NT2/D1 (cell line): ENCODE results near the gene PROX2.

ENCODE experiments used
- DNase-seq: peaks from one replicate; pipeline ENCODE4 v3.0.0-alpha.2; 2011; ENCODE audit warnings: low read depth, low spot score
- H3K27me3 ChIP-seq: 2 replicates; pipeline ENCODE4 v1.6.0; 2011; ENCODE audit warnings: mild to moderate bottlenecking; ENCODE audit not compliant: insufficient read length, insufficient read depth
- H3K36me3 ChIP-seq: 2 replicates; pipeline ENCODE4 v1.6.1; 2011; ENCODE audit warnings: mild to moderate bottlenecking, low read length, mixed read lengths; ENCODE audit not compliant: insufficient read depth, insufficient read length
- H3K4me1 ChIP-seq: 2 replicates; pipeline ENCODE4 v1.5.1; 2011; ENCODE audit not compliant: insufficient read depth, insufficient read length
- H3K4me3 ChIP-seq: 2 replicates; pipeline ENCODE4 v1.5.1; 2011; ENCODE audit warnings: low read depth; ENCODE audit not compliant: insufficient read length
- H3K9ac ChIP-seq: 2 replicates; pipeline ENCODE4 v1.6.0; 2011; ENCODE audit warnings: low read depth; ENCODE audit not compliant: insufficient read length
- H3K9me3 ChIP-seq: 2 replicates; pipeline ENCODE4 v1.5.1; 2011; ENCODE audit warnings: mild to moderate bottlenecking, low read length; ENCODE audit not compliant: insufficient read depth
- SUZ12 ChIP-seq: IDR thresholded peaks from 2 replicates; pipeline ENCODE4 v1.6.1; 2011; ENCODE audit not compliant: insufficient read length, insufficient read depth; ENCODE audit errors: extremely low read depth
- YY1 ChIP-seq: IDR thresholded peaks from 2 replicates; pipeline ENCODE4 v1.6.1; 2011; ENCODE audit not compliant: insufficient read length, insufficient read depth
- ZNF274 ChIP-seq: IDR thresholded peaks from 2 replicates; pipeline ENCODE4 v1.6.1; 2011; ENCODE audit warnings: mild to moderate bottlenecking, low read depth, low read length

Gene PROX2

DNA sequence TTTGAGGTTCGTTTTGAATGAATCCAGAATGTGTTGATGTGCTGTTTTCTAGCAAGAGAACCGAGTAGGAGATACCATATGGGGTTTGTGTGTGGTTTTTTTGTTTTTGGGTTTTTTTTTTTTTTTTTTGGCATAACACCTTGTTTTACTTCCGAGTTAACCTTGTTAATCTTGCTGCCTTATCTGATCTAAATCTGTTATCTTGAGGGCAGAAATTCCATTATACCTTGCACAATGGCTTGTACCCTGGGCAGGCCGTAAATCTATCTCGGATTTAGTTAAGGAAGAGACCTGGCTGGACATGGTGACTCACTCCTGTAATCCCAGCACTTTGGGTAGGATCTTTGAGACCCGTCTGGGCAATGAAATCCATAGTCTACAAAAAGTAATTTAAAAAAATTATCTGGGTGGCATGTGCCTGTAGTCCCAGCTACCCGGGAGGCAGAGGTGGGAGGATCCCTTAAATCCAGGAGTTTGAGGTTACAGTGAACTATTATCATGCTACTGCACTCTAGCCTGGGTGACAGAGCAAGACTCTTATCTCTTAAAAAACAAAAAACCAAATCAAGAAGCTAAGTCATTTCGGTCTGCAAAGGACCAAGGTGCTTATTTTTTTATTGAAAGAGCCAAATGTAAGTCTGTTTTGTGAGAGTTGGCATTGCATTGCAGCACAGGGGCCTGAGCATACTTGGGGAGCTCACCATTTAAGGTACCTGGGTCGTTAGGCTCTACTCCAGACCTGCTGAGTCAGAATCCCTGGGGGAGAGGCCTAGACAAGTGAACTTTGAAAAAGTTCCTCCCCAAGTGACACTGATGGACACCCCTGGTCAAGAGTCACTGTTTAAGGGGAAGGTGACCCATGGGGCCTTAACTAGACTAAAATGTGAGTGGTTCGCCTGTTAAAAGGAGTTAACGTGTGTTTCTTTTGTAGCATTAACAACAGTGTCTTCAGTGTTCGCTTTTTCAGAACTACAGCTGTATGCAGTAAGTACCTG, 12.5 kb upstream of the PROX2 start:
- H3K36me3 ChIP-seq, result peaks cover 68% of the 10 kb centered on the region
- H3K9me3 ChIP-seq, result no peaks in the 10 kb centered on the region
- no peaks in the 10 kb centered on the region for H3K27me3 ChIP-seq
- no peak for DNase-seq
- no peak overlapping the region for H3K4me3 ChIP-seq
- H3K9ac ChIP-seq, result no peak overlapping the region
- H3K4me1 ChIP-seq, result peaks cover 2% of the 10 kb centered on the region
- TF ChIP-seq YY1 (no peak), ZNF274 (no peak), SUZ12 (no peak)

DNA sequence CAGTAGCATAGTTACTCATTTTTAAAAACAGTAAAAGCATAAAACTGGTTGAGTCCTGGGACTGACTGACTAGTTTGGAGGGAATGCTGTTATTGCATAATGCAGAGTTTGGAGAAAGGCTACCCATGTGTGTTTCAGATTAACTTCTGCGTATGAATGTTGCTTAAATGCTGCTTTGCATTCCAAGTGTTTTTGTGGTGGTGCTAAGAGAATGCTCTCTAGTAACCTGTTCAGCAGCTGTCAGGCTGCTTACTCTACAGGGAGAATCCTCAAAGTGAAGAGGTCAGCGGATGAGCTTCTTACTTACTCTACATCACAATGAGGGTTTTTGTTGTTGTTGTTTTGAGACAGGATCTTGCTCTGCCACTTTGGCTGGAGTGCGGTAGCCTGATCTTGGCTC, 10.1 kb upstream of the PROX2 start:
- Histone ChIP-seq H3K36me3 (peaks cover 51% of the 10 kb centered on the region), H3K4me3 (no peak overlapping the region), H3K9me3 (no peaks in the 10 kb centered on the region), H3K4me1 (peaks cover 2% of the 10 kb centered on the region), H3K27me3 (no peaks in the 10 kb centered on the region), H3K9ac (no peak overlapping the region)
- DNase-seq, result peak; percentile 59
- no peak for TF ChIP-seq YY1
- TF ChIP-seq ZNF274, result no peak
- TF ChIP-seq SUZ12, result no peak

DNA sequence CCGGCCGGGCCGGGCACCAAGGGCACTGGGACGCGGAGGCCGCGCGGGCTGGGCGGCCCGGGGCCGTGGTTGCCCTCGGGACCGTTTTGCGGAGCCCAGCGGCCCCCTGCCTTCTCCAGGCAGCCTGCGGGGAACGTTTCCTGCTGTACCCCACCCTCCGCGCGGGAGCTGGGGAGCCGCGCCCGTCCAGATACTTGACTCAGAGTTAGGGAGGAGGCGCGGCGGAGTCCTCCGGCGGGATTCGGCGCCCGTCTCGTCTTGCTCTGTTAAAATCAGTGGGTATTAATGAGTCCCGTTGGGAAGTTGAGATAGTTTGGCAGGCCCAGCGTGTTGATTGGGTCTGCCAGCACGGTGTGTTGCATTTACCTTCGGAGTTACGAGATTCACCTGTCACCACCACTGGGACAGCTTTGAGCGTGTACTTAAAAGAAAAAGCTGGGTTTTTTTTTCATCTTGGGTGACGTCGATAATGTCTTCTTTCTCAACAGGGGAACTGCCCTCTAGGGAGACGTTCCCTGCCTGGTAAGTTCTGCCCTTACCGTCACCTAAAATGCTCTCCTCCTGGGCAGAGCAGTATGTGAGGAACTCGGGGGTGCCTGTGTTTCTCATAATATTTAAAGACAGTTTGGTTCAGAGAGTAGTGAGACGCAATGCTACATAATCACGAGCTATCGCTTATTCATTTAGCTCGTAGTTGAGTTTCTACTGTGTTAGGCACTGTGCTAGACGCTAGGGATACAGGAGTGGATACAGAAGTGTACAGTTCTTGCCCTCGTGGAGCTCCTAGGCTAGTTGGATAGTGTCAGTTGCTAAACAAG, 6.4 kb upstream of the PROX2 start:
- no peak for DNase-seq
- Histone ChIP-seq H3K27me3 (no peaks in the 10 kb centered on the region), H3K9me3 (no peaks in the 10 kb centered on the region), H3K4me1 (no peaks in the 10 kb centered on the region), H3K9ac (peak overlapping the region; percentile 86), H3K4me3 (peak overlapping the region; percentile 88), H3K36me3 (peaks cover 25% of the 10 kb centered on the region)
- TF ChIP-seq YY1 (no peak), ZNF274 (no peak), SUZ12 (no peak)

DNA sequence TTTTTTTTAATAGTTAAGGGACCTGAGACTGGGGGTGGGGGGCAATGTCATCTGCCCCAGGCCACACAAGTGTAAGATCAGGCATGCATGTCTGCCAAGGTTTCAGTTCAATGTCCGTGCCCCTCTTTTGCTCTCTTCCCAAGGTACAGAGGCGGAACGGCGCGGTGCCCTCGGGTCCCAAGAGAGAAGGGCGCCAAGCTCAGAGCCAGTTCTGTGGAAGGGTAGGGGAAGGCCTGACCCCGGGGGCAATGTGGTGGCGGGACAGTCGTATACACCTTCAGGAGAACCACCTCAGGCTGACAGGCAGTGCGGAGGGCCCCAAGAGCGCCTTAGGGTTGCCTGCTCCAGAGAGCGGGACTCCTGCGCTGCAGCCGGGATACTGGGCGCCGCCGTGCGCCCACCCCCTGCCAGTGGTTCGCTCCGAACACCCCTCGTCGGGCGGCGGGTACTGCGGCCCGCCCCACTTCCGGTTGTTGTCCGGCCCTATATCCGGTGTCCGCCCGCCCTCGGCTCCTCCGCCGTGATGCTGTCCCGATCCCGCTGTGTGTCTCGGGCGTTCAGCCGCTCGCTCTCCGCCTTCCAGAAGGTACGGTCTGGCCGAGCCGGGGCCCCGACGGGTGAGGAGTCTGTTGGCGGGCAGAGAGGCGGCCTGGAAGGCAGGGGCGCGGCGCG, 5.6 kb upstream of the PROX2 start, which contains the start of gene DLST:
DLST (plus strand) TSS at position 486 of the 672 bp plus-strand sequence; CDS start at position 524, 38 bp downstream.
- H3K9ac ChIP-seq, result peak within 1 kb of the TSS; percentile 86
- H3K27me3 ChIP-seq, result no peaks in the 10 kb centered on the region
- peak; percentile 64 for DNase-seq
- H3K36me3 ChIP-seq, result peaks cover 17% of the 10 kb centered on the region
- H3K4me3 ChIP-seq, result peak within 1 kb of the TSS; percentile 88
- no peaks in the 10 kb centered on the region for H3K9me3 ChIP-seq
- no peaks in the 10 kb centered on the region for H3K4me1 ChIP-seq
- TF ChIP-seq YY1, result no peak
- TF ChIP-seq ZNF274, result no peak
- TF ChIP-seq SUZ12, result no peak

DNA sequence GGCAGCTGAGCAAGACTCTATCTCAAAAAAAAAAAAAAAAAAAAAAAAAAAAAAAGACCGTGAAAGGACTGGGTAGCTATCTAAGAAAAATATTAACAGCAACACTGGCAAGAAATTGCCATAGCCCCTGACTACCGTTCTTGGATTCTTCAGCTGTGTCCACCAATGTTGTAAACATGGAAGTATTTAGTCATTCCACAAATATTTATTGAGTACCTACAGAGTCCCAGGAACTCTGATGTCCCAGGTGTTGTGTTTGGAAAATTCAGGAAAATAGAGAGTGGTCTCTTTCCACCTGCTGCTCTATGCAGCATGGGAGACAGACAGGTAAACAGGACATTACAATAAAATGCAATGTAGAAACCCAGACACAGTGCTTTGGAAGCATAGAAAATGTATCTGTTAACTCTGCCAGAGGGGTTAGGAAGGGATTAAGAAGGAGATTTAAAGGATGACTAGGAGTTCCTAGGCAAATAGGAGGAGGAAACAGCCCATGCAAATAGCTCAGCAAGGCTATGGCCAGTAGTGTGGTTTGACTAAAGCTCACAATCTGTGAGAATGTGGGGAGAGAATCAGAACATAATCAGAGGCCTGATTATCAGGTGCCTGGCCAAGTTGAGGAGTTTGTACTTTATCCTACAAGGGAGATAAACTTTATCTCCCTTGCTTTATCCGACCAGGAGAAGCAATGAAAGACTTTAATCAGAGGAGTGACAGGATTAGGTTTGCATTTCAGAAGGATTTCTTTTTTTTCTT, 3.7 kb upstream of the PROX2 start:
- Histone ChIP-seq H3K27me3 (no peaks in the 10 kb centered on the region), H3K9ac (no peak overlapping the region), H3K36me3 (peaks cover 12% of the 10 kb centered on the region), H3K9me3 (no peaks in the 10 kb centered on the region), H3K4me3 (no peak overlapping the region), H3K4me1 (no peaks in the 10 kb centered on the region)
- TF ChIP-seq YY1 (no peak), SUZ12 (no peak), ZNF274 (no peak)
- no peak for DNase-seq

DNA sequence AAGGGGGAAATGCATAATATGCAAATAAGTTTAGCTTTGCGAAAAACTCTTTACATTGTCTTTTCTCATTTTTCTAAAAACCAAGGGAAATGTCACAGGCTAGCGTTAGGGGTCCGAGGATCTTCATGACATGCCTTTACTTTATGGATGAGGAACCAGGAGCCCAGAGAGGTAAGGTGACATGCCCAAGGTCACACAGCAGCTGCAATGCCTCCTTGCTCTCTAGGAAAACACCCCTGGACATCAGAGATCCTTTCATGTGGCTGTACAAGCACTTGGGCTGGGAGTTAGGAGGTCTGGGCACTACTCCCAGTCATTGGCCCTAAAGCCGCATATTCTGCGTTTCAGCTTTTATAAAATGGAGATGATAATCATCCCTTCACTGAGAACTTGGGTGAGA, 741 bp downstream of the PROX2 start:
- Histone ChIP-seq H3K9me3 (no peaks in the 10 kb centered on the region), H3K27me3 (no peaks in the 10 kb centered on the region), H3K36me3 (no peaks in the 10 kb centered on the region), H3K4me3 (no peak overlapping the region), H3K9ac (no peak overlapping the region), H3K4me1 (no peaks in the 10 kb centered on the region)
- no peak for DNase-seq
- TF ChIP-seq YY1, result no peak
- no peak for TF ChIP-seq SUZ12
- TF ChIP-seq ZNF274, result no peak
